MM.1S (cell line): Measurements from ENCODE around the gene RTKN.
"Not testable (repeated sequence)": the region's sequence is repeated elsewhere in the genome, so short reads cannot be mapped to it uniquely, and the experiment has no call there.

Experiments used
- CTCF ChIP-seq: fragments of 300-600 bp; sonication (generic); IDR thresholded peaks from 2 replicates; pipeline ENCODE4 v1.5.1; 2016; ENCODE audit warnings: antibody characterized with exemption, low read length, mixed read lengths
- EZH2 ChIP-seq: fragments of 300-600 bp; sonication (generic); optimal IDR thresholded peaks from 2 replicates; pipeline ENCODE3; 2017; ENCODE audit warnings: low read depth, mild to moderate bottlenecking, antibody characterized with exemption, low read length, mixed read lengths
- EZH2phosphoT487 ChIP-seq: fragments of 300-600 bp; sonication (generic); IDR thresholded peaks from 2 replicates; pipeline ENCODE4 v1.6.1; 2018; ENCODE audit warnings: antibody characterized with exemption, low read length

DNA sequence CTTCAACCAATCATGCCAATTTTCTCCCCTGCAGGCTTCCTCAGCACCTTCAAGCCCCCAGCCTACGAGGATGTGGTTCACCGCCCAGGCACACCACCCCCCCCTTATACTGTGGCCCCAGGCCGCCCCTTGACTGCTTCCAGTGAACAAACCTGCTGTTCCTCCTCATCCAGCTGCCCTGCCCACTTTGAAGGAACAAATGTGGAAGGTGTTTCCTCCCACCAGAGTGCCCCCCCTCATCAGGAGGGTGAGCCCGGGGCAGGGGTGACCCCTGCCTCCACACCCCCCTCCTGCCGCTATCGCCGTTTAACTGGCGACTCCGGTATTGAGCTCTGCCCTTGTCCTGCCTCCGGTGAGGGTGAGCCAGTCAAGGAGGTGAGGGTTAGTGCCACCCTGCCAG lies 18.4 kb upstream of the RTKN start:
- not testable (repeated sequence) for TF ChIP-seq CTCF, EZH2, EZH2phosphoT487
